Peyer's patch (tissue), 4 donors: ENCODE measurements around the gene TEAD1.

Experiments
- CTCF ChIP-seq, 6 experiments: fragments of 450-650 bp in 4 of 6; fragments of 200-600 bp in 2 of 6; sonication (generic) in 1 of 6; IDR thresholded peaks; one replicate each; pipeline ENCODE4 v1.5.1; 2017 to 2019; ENCODE audit warnings: antibody characterized with exemption in 6 of 6, mild to moderate bottlenecking in 3 of 6, moderate library complexity in 1 of 6
- POLR2A ChIP-seq, 2 donors: fragments of 450-650 bp; IDR thresholded peaks; one replicate each; pipeline ENCODE4 v1.5.1; 2017; ENCODE audit warnings: antibody characterized with exemption in 2 of 2, mild to moderate bottlenecking in 2 of 2, moderate library complexity in 2 of 2

- TF ChIP-seq CTCF (IDR thresholded peaks at IDR 0.05) (no peak), POLR2A (IDR thresholded peaks at IDR 0.05) (no peak)
Measured at GRCh38 chr11:12886508-12886907, 212.3 kb downstream of the TEAD1 start.
